A549 treated with Hydrocortisone at 1 μM for 4 hours (cell line): ENCODE data around the gene LRRN3. TPM values are rescaled to one million over a fixed set of nuclear protein-coding genes. Genes with fewer than 3 reads are reported as not detected.

ENCODE experiments used
- total RNA-seq: library from RNA; stranded (reverse); fragments of 200-300 nt; extraction: Qiagen RNA extraction; gene quantifications from 5 replicates; pipeline ENCODE4 v1.2.3, GENCODE V29; 2022

Gene LRRN3
- total RNA-seq, result 0.05 TPM in 1 of 5 replicates, not detected in the others

DNA sequence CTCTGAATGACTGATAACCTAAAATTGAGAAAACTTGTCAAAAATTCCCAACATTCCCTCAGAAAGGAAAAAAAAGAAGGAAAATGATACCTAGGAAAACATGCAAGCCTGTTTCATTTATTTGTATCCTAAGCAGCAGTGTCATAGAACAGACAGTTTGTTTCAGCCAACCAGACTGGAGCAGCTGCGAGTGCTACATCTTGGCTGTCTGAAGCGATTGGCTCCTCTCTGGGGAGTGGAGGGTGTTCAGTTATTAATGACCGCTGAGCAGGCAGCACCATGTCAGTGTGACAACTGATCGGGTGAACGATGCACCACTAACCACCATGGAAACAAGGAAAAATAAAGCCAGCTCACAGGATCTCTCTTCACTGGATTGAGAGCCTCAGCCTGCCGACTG is at the start of gene LRRN3:
Gene LRRN3, plus strand, starts transcription at position 282 of the 400 bp plus-strand sequence. CDS start 31,646 bp downstream, outside the sequence.

